GM04503 (cell line): ENCODE results near the gene MSS51.

Source experiments
- DNase-seq: peaks from one replicate; pipeline ENCODE4 v3.0.0-alpha.2; 2012; ENCODE audit warnings: low read depth

The MSS51 gene

DNA sequence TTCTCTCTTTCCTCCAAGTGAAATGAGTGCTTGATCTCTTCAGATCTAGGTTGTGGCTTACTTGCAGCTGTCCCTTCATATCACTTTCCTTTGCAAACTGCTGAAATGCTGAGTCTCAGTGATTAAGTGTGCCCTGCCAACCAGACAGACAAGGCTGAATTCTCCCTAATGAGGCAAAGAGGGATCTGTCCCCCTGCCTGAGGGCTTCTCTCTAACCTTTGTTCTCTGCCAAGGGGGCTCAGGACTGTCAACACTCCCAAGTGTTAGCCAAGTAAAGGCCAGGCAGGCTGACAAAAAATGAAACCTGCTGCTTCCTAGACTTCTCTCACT, at the start of gene MSS51:
Gene MSS51, minus strand, starts transcription at position 24 of the 330 bp plus-strand sequence. CDS start 5,277 bp downstream, outside the sequence.
- DNase-seq: no peak

DNA sequence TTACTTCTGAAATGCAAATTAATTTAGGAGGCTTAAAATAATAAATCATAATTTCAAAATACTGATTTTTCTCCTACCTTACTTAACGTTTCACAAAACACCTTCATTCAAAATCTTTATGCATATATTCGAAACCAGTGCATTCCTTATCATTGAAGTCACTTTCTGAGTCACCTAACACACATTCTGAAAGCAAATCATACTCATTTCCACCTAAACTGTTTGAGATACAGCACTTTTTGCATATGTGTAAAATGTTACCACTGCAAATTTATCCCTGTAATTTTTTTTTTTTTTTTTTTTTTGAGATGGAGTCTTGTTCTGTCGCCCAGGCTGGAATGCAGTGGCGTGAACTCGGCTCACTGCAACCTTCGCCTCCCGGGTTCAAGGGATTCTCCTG, 46.8 kb upstream of the MSS51 start:
- DNase-seq: peak; percentile 18

DNA sequence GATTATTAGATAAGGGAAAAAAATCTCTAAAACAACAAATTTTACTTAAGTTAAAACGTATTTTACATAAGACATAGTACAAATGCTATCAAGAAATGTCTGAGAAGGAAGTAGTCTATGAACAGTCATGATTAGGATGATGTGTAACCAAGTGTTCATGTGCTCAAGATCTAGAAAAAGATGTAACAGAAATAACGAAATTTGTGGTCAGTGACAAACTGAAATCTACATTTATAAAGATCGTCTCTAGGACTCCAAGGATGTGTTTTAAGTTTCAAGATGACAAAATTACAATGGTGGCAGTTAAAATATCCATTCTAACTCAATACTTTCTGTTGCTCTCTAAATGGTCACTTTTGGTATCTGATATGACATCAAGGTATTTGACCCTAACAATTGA, 45.3 kb upstream of the MSS51 start:
- no peak for DNase-seq

DNA sequence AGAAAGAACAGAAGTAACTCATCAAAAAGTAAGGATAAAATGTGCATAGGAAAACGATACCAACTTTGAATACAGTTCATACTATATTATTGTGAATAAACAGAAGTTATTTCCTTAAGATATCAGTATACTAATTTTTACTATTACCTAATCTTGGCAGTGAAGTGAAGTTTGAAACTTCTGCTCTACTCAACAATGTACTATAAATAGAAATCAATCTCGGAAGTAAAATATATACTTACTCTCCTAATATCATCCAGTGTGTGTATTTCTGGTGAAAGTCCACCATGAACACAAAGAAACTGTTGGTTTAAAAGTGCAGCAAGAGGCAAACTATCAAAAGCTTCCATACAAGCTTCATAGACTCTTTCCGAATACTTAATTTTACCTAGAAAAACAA, 37.9 kb upstream of the MSS51 start:
- no peak for DNase-seq

DNA sequence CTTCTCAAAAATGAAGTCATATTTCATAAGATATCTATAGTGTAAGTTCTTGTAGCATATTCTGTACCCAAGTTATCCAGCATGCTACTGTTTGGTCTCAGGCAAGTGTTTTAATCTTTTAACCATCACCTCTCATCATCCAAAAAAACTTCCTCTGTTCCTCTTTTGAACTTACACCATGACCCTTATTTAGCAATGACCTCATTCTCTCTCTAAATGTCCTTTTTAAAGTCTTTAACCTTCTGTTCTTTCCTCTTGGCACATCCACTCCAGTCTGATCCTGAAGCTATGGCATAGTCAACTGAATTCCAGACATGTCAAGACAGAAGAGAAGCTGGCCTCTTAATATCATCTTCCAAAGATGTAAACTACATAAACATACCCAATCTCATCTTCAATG, 36.2 kb upstream of the MSS51 start:
- no peak for DNase-seq

DNA sequence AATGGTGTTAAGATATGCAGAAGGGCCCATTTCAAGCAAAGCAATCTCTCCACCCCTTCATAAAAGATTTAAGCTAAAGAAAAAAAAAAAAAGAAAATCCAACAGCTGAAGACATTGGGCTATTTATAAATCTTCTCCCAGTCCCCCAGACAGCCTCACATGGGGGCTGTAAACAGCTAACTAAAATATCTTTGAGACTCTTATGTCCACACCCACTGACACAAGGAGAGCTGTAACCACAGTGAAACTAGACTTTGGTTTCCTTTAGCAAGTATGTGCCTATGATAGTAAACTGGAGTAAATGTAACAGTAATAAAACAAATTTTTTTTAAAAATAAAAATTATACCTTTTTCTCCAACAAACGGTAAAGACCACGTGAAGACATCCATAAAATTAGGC, 33.8 kb upstream of the MSS51 start:
- DNase-seq: no peak

DNA sequence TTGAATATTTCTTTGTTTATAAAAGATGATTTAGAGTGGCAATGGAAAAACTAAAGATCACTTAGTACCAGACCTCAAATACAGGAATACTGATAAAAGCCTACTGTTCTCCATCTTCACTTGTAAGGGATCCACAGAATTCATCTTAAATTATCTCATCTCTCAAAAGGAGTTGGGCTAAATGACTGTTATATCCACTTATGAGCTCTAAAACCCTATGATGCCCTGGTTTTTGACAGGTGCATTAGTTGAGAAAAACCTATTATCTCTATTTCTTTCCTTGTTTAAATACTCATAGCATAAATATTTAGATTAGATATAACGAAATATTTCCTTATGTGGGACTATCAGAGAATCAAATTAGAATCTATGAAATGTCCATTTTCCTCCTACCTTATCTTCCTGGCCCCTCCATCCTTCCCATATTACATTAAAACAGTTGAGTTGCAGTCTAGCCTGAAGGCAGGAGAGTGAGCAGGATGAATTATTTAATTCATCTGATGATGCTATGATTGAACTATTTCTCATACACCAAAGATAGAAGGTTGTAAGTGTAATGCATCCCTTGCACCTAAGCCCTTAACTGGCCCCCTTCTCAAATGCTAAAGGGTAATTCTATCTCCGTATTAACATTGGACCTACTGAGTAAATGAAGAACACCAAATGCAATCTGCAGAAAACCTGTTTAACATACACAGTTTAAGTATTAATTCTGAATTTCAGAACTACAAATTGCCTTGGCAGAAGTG, 32.8 kb upstream of the MSS51 start:
- DNase-seq: no peak

DNA sequence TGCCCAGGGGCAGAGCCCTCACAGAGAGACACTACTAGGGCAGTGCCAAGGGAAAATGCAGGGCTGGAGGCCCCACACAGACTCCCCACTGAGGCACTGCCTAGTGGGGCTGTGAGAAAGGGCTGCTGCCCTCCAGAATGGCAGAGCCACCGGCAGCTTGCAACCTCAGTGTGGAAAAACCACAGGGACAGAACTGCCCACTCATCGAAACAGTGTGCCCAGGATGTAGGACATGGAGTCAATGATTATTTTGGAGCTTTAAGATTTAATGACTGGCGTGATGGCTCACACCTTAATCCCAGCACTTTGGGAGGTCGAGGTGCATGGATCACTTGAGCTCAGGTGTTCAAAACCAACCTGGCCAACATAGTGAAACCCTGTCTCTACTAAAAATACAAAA, 27.5 kb upstream of the MSS51 start:
- DNase-seq: no peak

DNA sequence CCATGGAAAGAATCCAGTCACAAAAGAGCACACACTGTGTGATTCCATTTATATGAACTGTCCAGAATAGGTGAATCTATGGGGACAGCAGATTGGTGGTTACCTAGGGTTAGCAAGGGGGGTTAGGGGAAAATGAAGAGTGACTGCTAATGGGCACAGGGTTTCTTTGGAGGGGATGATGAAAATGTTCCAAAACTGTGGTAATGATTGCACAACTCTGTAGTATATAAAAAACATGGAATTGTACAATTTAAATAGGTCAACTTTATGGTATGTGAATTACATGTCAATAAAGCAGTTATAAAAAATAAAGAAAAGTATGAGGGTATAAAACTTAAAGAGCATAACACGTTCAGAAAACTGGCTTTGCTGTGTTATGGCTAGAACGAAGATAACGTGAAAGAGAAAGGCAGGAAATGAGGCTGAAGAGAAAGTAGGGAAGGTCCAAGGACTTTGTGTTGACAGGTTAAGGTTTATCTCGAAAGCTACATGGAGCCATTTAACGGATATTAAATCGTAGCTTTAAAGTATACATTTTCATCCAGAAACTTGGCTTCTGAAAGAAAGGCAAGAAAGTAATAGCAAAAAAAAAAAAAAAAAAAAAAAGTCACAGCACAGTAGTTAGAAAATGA, 26.4 kb upstream of the MSS51 start:
- DNase-seq: no peak

DNA sequence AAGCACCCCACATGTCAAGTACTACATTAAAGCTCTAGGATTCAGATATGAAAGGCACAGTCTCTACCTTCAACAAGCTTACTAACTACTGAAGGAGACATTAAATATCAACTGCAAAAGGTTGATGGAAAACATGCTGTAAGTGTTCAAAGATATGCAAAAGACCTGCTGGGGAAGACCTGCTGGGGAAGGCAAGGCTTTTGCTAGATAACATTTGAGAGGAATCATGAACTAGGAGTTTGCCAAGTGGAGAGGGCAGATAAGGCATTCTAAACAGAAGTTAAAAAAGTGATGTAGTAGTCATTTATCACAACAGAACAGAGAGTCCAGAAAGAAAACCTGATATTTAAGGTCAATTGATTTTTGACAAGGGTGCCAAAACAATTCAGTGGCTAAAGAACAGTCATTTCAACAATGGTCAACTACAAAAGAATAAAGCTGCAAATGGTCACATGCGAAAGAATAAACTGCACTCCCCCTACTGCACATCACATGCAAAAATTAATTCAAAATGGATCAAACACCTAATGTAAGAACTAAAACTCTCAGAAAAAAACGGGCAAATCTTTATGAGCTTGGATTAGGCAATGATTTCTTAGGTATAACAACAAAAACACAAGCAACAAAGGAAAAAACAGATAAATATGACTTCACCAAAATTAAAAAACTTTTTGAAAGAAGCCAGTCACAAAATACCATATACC, 23.0 kb upstream of the MSS51 start:
- no peak for DNase-seq

DNA sequence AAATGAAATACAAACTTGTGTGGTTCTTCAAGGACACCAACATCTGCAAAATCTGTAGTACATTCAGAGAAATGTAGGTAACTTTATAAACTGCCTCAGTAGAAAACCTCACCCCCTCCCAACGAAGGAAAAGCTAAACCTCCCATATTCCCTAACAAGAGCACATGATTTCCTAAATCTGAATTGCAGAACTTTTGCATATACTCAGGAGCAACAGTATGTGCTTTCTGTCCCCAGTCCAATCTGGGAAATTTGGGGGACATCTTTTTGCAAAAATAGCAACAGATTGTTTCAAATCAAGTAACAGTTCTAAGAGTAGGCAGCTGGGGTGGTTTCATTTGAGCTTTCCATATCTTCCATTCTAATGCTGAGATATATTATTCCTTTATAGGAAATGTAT, 15.8 kb upstream of the MSS51 start:
- no peak for DNase-seq

DNA sequence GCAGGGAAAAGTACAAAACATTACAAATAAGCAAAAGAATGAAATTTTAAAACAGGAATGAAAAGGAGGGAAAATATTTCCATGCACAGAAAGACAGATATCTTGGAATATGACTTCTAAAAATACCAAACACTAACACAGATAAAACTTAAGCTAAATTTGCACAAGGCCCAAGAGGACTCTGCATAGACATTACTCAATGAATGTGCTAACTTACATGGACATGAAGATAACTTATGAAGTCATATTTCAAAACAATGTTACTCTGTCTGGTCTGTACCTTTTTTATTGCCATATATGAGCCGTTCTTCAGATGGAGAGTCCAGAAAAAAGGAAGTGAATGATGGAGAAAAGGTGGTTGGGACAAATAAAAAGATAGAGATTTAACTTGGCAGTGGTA, 15.0 kb upstream of the MSS51 start:
- DNase-seq: no peak

DNA sequence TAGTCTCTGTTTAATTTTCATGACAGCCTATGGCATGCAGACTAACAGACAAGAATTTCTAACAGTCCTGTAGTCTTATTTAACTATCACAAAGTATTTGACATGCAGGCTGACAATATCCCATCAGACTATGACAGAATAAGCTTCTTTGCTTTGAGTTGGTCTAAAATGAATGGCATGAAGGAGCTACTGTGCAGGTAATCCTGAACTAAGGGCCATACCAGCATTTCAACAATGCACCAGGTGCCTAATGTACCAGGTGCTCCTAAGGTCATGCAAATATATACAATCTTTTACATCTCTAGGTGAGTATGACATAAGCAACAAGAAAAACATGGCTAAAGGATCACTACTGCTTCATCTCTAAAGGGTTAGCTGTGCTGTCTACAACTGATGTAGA, 13.6 kb upstream of the MSS51 start:
- no peak for DNase-seq

DNA sequence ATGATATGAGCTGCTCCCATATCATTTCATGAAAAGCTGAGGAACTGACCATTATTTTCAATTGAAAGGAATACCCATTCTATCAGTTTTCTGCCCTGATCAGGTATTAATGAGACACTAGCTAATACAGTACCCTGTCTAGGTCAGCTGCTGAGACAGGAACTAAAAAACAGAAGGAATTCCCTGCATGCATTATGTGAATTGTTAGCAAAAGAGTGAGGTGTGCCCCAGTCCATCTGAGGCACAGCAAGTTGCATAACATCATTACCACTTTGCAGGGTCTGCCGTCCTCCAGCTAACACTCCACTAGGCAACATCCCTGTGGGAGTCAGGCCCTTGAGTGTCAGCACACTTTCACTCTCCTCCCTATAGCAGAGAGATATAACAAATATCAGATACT, 11.1 kb upstream of the MSS51 start:
- no peak for DNase-seq

DNA sequence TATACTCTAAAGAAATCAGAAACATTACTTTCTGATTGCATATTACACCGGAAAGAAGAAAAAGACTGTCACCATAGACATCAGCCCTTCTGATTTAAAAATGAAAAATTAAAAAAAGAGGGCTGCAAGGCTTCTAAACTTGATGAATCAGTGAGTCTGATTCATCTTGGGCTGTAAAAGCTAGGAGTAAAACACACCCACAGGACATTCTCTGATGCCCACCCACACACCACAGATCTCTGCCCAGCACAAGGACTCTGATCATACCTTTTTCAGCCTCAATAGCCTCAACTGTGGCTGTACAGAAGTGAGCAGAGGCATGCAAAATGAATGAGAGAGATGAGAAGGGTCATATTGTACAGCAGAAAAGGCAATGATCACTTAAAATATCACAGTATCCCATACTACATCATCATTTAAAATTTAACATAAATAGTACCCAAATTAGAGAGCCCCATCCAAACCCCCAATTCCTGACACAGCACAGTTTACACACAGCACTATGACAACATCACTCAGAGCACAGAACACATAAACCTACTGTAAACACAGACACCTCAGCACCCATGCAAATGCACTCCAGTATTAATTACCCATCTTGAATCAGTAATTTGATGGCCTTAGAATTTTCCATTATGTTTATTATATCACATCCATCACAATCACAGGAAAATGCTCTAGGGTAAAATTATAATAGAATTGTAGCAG, 6.4 kb upstream of the MSS51 start:
- peak; percentile 32 for DNase-seq

DNA sequence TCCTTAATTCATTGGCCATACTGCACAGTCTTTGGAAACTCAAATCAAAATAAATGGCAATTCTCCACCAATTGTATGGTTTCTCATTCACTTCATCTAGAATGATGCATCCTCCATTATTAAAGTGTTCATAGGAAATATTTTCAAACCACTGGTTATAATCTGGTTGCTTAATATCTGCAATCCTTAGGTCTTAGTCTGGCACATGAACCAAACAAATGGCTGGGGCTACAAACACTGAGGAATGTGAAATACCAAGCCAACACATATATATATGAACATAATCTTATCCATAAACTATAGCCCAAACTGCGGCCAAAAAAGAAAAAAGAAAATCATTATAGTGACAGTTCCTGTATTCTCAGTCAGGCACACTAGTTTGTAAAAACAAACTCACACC, 5.7 kb upstream of the MSS51 start:
- no peak for DNase-seq

DNA sequence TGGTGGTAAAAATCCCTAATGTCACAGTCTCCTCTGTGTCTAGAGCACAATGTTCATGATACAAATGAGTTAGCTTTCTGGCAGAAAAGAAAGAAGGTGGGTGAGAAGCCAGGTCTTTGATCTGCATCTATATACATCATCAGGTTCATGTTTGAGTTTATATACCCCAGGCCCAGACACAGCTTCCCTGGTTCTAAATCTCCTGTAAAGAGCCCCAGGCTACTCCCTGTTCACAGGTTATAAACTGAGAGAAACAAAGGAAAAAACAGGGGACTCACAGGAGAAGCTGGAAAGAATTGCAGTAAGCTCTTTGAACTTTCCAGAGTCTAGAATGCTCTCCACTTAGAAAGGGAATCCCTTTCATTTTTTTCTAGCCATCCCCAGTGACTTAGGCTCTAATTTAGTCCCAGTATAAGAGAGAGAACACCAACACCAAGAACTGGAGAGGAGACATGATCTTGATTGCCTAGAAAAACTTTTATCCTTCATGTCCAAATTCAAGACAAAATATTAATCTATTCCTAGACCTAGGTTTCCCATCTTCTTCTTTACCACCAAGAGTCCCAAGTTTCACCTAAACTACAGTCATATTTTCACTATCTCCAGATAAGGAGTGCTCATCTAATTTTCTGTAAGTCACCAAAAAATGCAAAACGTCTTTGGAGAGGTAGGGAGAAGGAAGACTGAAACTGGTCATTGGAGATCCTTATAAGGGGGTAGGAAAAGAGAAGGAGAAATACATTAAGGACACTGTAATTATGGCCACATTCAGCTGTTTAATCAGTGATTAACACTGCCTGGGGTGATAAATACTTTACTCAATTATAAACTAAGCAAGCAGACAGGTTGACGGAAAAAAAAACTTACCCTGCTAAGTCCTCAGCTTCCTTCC, 469 bp downstream of the MSS51 start:
- DNase-seq: no peak

DNA sequence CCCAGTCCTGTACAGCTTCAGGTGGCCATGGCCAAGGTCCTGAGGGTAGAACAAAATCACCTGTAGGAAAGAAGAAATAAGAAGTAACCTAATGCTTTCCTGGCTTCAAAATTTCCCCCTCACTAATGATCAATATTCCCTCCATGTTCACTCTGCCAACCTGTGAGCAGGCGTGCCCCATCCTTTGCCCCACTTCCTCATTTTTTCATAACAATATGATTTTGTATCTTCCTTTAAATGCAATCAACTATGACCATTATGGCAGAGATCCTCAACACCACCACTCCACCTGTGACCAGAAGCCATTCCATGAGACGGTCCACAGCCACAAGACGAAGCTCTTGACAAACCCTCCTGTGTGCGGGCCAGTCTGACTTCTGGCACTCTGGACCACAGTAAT, 7.0 kb downstream of the MSS51 start:
- DNase-seq: no peak

DNA sequence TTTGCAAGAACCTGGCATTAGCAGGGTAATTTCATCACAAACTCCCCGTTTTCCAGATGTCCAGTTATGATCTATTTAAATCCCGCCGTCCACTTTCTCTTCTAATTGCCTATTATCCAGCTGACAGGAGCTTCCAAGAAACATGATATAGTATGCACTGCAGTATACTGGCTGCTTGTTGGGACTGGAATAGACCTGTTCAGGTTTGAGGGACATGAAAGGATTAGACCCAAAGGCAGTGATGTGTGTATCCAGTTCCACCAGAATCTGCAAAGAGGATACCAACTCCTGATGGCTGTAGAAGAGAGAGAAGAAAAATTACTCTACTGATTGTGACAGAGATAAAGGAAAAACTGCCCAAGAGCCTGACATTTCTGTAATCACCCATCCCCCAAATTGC, 8.9 kb downstream of the MSS51 start:
- no peak for DNase-seq

DNA sequence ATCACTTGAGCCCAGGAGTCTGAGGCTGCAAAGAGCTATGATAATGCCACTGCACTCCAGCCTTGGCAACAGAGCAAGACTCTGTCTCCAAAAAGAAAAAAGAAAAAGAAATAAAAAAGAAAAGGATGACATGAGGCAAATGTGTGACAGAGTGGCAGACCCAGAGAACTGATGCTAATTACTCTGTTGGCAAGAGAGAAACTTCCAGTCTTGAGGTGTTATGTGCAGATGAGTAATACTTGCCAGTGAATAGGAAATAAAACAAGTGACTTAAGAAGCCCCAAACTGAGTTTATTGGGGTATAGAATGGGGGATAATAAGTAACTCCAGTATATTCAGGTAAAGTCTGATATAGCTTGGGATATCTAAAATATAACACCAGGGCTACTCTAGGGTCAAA, 10.1 kb downstream of the MSS51 start:
- no peak for DNase-seq

DNA sequence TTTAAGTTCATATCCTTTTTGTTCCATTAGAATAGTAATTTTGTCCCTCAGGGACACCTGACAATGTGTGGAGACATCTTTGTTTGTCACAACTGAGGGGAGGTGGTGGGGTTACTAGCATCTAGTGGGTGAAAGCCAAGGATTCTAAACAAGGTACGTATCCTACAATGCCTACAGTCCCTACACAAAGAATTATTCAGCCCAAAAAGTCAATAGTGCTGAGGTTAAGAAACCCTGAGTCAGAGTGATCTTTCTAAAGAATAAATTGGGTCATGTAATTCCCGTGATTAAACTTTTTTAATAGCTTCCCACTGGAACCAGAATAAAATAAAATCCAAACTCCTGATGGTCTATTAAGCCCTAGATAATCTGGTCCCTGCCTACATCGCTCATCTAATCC, 16.8 kb downstream of the MSS51 start:
- no peak for DNase-seq
